K562 (cell line): ENCODE results near the gene STIM1. TPM values are rescaled to one million over a fixed set of nuclear protein-coding genes. Genes with fewer than 3 reads are reported as not detected.
A peak's percentile ranks its signal among the peaks of the same experiment; 100 is the strongest.

Source experiments
- ATAC-seq: fragments of 200-7000 bp; cut with Tn5 transposase; 3 replicates; pipeline ENCODE4 v1.9.1; 2020; ENCODE audit warnings: moderate library complexity
- BruUV-seq: library from RNA; stranded (reverse); fragments of 400-500 nt; replicated peaks from 2 replicates; lab custom pipeline; 2021; lab: Mats Ljungman, UMichigan
- CTCF ChIA-PET: fragments of 300-600 bp; formaldehyde crosslinking; extraction: SDS; loops from one replicate; lab custom pipeline; 2021; ENCODE audit warnings: low intra/inter-chr PET ratio; lab: Yijun Ruan, JAX
- POLR2A ChIA-PET: fragments of 300-600, 350-650 bp; sonication (Branson Sonifier 250); formaldehyde crosslinking; extraction: SDS; loops from one replicate; lab custom pipeline; 2021; ENCODE audit warnings: antibody characterized with exemption, inconsistent platforms; lab: Yijun Ruan, JAX
- DNase-seq, 4 experiments: peaks; one replicate each; pipeline versions ENCODE4 v3.0.0 to v3.0.0-alpha.2; 2011 to 2018; ENCODE audit warnings: low spot score in 3 of 4, mixed read lengths in 3 of 4; ENCODE audit errors: extremely low read depth in 1 of 4
- FAIRE-seq: peaks from 2 replicates; lab custom pipeline; 2011; peaks lifted over from hg19 to GRCh38; lab: Jason Lieb, UNC
- H2AFZ ChIP-seq: 2 replicates; pipeline ENCODE4 v1.6.0; 2011; ENCODE audit warnings: low read depth, low read length, control low read depth, inconsistent platforms
- H3K27ac ChIP-seq: fragments of 200-600 bp; 3 replicates; pipeline ENCODE4 v1.8.0; 2011; ENCODE audit warnings: low read depth, mild to moderate bottlenecking, control low read depth, inconsistent platforms, low read length, moderate library complexity, mixed read lengths; ENCODE audit errors: extremely low read depth
- H3K27me3 ChIP-seq, 2 experiments: fragments of 300-600 bp in 1 of 2; 2 replicates in 1 of 2; 3 replicates in 1 of 2; pipeline versions ENCODE4 v1.6.0 to v1.8.0; 2011; ENCODE audit warnings: inconsistent platforms in 2 of 2, low read length in 2 of 2, mild to moderate bottlenecking in 1 of 2, mixed read lengths in 1 of 2, moderate library complexity in 1 of 2; ENCODE audit not compliant: control insufficient read depth in 2 of 2, insufficient read depth in 2 of 2
- H3K36me3 ChIP-seq: fragments of 300-600 bp; 3 replicates; pipeline ENCODE4 v1.8.0; 2011; ENCODE audit warnings: mild to moderate bottlenecking, low read length, inconsistent platforms; ENCODE audit not compliant: control insufficient read depth, insufficient read depth
- H3K4me1 ChIP-seq, 2 experiments: fragments of 200-600 bp in 1 of 2; replicated peaks in 1 of 2; 2 replicates in 1 of 2; 3 replicates in 1 of 2; pipeline versions ENCODE4 v1.5.1 to v1.8.0; 2011; ENCODE audit warnings: inconsistent platforms in 2 of 2, low read length in 2 of 2, mild to moderate bottlenecking in 1 of 2, mixed read lengths in 1 of 2, moderate library complexity in 1 of 2; ENCODE audit not compliant: control insufficient read depth in 2 of 2, insufficient read depth in 2 of 2
- H3K4me2 ChIP-seq: 2 replicates; pipeline ENCODE4 v1.6.1; 2011; ENCODE audit warnings: low read length, control low read depth, inconsistent platforms, mixed read lengths; ENCODE audit not compliant: insufficient read depth
- H3K4me3 ChIP-seq: fragments of 200-600 bp; sonication (generic), shearing (Covaris generic); 2 replicates; pipeline ENCODE4 v1.5.1; 2016; ENCODE audit warnings: control low read depth, inconsistent platforms
- H3K79me2 ChIP-seq: fragments of 200-600 bp; 3 replicates; pipeline ENCODE4 v1.8.0; 2011; ENCODE audit warnings: low read length, inconsistent platforms; ENCODE audit not compliant: control insufficient read depth, insufficient read depth
- H3K9ac ChIP-seq, 2 experiments: 2 replicates each; pipeline versions ENCODE4 v1.6.0 to v1.6.1; 2011; ENCODE audit warnings: low read depth in 2 of 2, low read length in 2 of 2, control low read depth in 1 of 2, inconsistent platforms in 1 of 2, mild to moderate bottlenecking in 1 of 2, mixed read lengths in 1 of 2; ENCODE audit not compliant: insufficient read depth in 1 of 2
- H3K9me1 ChIP-seq: one replicate; pipeline ENCODE4 v1.6.0; 2011; ENCODE audit warnings: inconsistent platforms, mild to moderate bottlenecking, low read length, moderate library complexity; ENCODE audit not compliant: control insufficient read depth, insufficient read depth
- H3K9me3 ChIP-seq: replicated peaks from 2 replicates; pipeline ENCODE4 v1.5.1; 2011; ENCODE audit warnings: low read depth, low read length, inconsistent platforms; ENCODE audit not compliant: control insufficient read depth, insufficient read depth
- H4K20me1 ChIP-seq: replicated peaks from 2 replicates; pipeline ENCODE4 v1.6.1; 2011; ENCODE audit warnings: low read length, inconsistent platforms, mixed read lengths; ENCODE audit not compliant: control insufficient read depth, insufficient read depth
- ARHGAP35 ChIP-seq: fragments of 450-650 bp; IDR thresholded peaks from 2 replicates; pipeline ENCODE4 v1.6.1; 2018; ENCODE audit not compliant: partially characterized antibody
- CEBPB ChIP-seq: fragments of 450-650 bp; IDR thresholded peaks from 2 replicates; pipeline ENCODE4 v1.6.1; 2016; ENCODE audit warnings: missing genetic modification characterization, missing compliant biosample characterization
- GABPB2 ChIP-seq: fragments of 250-450 bp; sonication (Bioruptor Pico); conservative IDR thresholded peaks from 2 replicates; pipeline ENCODE4 v1.5.1; 2021; ENCODE audit warnings: mild to moderate bottlenecking
- NBN ChIP-seq: fragments of 450-650 bp; IDR thresholded peaks from 2 replicates; pipeline ENCODE4 v1.6.1; 2016; ENCODE audit warnings: low read depth, mild to moderate bottlenecking
- NCOA4 ChIP-seq: fragments of 450-650 bp; IDR thresholded peaks from 2 replicates; pipeline ENCODE4 v1.6.1; 2018; ENCODE audit warnings: mild to moderate bottlenecking; ENCODE audit not compliant: partially characterized antibody
- NFATC3 ChIP-seq: fragments of 450-650 bp; IDR thresholded peaks from 2 replicates; pipeline ENCODE4 v1.6.1; 2017; ENCODE audit warnings: mild to moderate bottlenecking
- NONO ChIP-seq, 2 experiments: fragments of 200-400 bp in 1 of 2; fragments of 450-650 bp in 1 of 2; formaldehyde crosslinking in 1 of 2; IDR thresholded peaks; 2 replicates each; pipeline ENCODE4 v1.6.1; 2017; ENCODE audit warnings: low read depth in 2 of 2, mild to moderate bottlenecking in 2 of 2, moderate library complexity in 2 of 2, low read length in 1 of 2
- NR4A1 ChIP-seq, 2 experiments: fragments of 250-450 bp in 1 of 2; fragments of 450-650 bp in 1 of 2; sonication (Bioruptor Pico) in 1 of 2; IDR thresholded peaks; 2 replicates each; pipeline versions ENCODE4 v1.4.0 to v1.6.1; 2016 to 2020; ENCODE audit warnings: mild to moderate bottlenecking in 2 of 2, missing compliant biosample characterization in 1 of 2, missing genetic modification characterization in 1 of 2, moderate library complexity in 1 of 2
- ZNF133 ChIP-seq: fragments of 250-450 bp; sonication (Bioruptor Pico); IDR thresholded peaks from 2 replicates; pipeline ENCODE4 v1.4.0; 2020; ENCODE audit warnings: mild to moderate bottlenecking
- ZNF224 ChIP-seq: sonication (generic); formaldehyde crosslinking; IDR thresholded peaks from 2 replicates; pipeline ENCODE4 v1.8.0; 2022; ENCODE audit warnings: mild to moderate bottlenecking, missing genetic modification reagents
- ZNF699 ChIP-seq: fragments of 250-450 bp; sonication (Bioruptor Pico); IDR thresholded peaks from 2 replicates; pipeline ENCODE4 v1.8.0; 2021; ENCODE audit warnings: mild to moderate bottlenecking, moderate library complexity; ENCODE audit not compliant: insufficient replicate concordance
- ZNF766 ChIP-seq: fragments of 200-800 bp; sonication (Bioruptor generic); conservative IDR thresholded peaks from 2 replicates; pipeline ENCODE4 v1.6.1; 2016; ENCODE audit warnings: missing genetic modification characterization, missing compliant biosample characterization
- WGBS: fragments of 100-300 bp; shearing (Covaris generic); methylation state at CpG from one replicate; pipeline ENCODE4 v1.1.6; 2016; ENCODE audit warnings: low coverage, mixed read lengths; ENCODE audit not compliant: insufficient coverage; ENCODE audit errors: missing lambda C conversion rate; 5-methylcytosine and 5-hydroxymethylcytosine counted together
- in situ Hi-C: fragments of 300-500 bp; cut with MboI; formaldehyde crosslinking; loops from 4 replicates; pipeline ENCODE4 v1.15.0; 2018; ENCODE audit warnings: inconsistent platforms, mixed read lengths
- intact Hi-C: fragments of 100-400 bp; cut with micrococcal nuclease; formaldehyde crosslinking; loops from 2 replicates; pipeline ENCODE4 v1.14.2; 2022
- polyA plus RNA-seq, 8 experiments: library from polyadenylated mRNA; depleted of rRNA in 4 of 8; stranded (reverse) in 5 of 8; unstranded in 3 of 8; fragments of >200 nt; fragmentation: Nextera tagmentation in 2 of 8; fragmentation: Illumina TruSeq in 1 of 8; extraction: Ambion mirVana in 2 of 8; extraction: Trizol in 1 of 8; gene quantifications; 2 replicates each; pipeline versions ENCODE4 v1.2.1 to v1.2.3, GENCODE V29; 2011 to 2014; ENCODE audit warnings: inconsistent platforms in 1 of 8, missing spikeins in 1 of 8
- total RNA-seq, 7 experiments: library from RNA; depleted of rRNA in 6 of 7; stranded (reverse); fragments of >200 nt in 6 of 7; fragmentation: Illumina TruSeq in 2 of 7; extraction: Trizol in 2 of 7; gene quantifications; 2 replicates each; pipeline versions ENCODE4 v1.2.1 to v1.2.3, GENCODE V29; 2011 to 2021; ENCODE audit warnings: low replicate concordance in 1 of 7
- TF ChIP-seq, protein P1 (sequence below): fragments of 450-650 bp; IDR thresholded peaks from 2 replicates; pipeline ENCODE4 v1.6.1; 2018; ENCODE audit warnings: mild to moderate bottlenecking, low read depth; ENCODE audit not compliant: partially characterized antibody
- TF ChIP-seq, protein P2 (sequence below): sonication (generic); formaldehyde crosslinking; IDR thresholded peaks from 2 replicates; pipeline ENCODE4 v1.8.1; 2023; ENCODE audit warnings: mild to moderate bottlenecking, missing genetic modification reagents
- TF ChIP-seq, protein P3 (sequence below): sonication (generic); formaldehyde crosslinking; IDR thresholded peaks from 2 replicates; pipeline ENCODE4 v1.9.0; 2022; ENCODE audit warnings: mild to moderate bottlenecking, missing genetic modification reagents
- TF ChIP-seq, protein P4 (sequence below): fragments of 250-450 bp; sonication (Bioruptor Pico); IDR thresholded peaks from 2 replicates; pipeline ENCODE4 v1.8.0; 2022; ENCODE audit warnings: inconsistent platforms, mild to moderate bottlenecking, moderate library complexity, borderline replicate concordance
- TF ChIP-seq, protein P5 (sequence below), 2 experiments: fragments of 450-650 bp in 1 of 2; sonication (generic) in 1 of 2; formaldehyde crosslinking; conservative IDR thresholded peaks; 2 replicates each; pipeline versions ENCODE4 v1.4.0 to v1.8.1; 2020 to 2022; ENCODE audit warnings: mild to moderate bottlenecking in 1 of 2, missing genetic modification reagents in 1 of 2

The STIM1 gene
- total and polyA plus RNA-seq, 9 of the 15 experiments (the other 6 are each of a cell fraction or from before 2014, with no cell fraction given): 7.7 to 50.5 (median 22.5) TPM

DNA sequence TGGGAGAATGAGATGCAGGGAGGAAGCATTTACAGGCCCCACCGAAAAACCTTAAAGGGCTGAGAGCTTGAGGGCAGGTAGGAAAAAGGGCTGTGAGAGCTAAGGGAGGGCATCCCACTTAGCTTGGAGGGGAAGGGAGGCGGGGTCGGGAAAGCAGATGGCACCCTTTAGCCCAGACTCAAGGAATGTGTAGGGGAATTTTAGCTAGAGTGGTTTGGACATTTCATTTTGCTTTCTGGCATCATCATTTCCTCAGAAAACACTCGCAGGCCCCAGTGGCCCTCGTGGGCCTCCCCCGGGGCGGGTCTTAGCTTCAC, 846 bp upstream of the STIM1 start:
- Histone ChIP-seq H3K4me2 (peak overlapping the region; percentile 82), H3K4me1 (peaks cover 39 to 42% of the 10 kb centered on the region in 2 experiments), H3K9me1 (no peaks in the 10 kb centered on the region), H2AFZ (peak overlapping the region; percentile 95), H3K4me3 (0 out of 2 replicates have a peak overlapping the region, but pooled peaks have one; percentile 5), H3K36me3 (no peaks in the 10 kb centered on the region), H4K20me1 (no peaks in the 10 kb centered on the region), H3K9me3 (no peaks in the 10 kb centered on the region), H3K9ac (peak overlapping the region; percentile 72 to 81), H3K79me2 (peaks cover 41% of the 10 kb centered on the region), H3K27me3 (no peaks in the 10 kb centered on the region), H3K27ac (peak overlapping the region; percentile 86)
- intact Hi-C loops (loop anchor here (1.0 to 2.0 kb wide), 3 partner anchors 66 to 218 kb away; no protein-coding TSS in a partner anchor), in situ Hi-C loops (no loop called here)
- ChIA-PET POLR2A (interaction anchor here (0.6 to 2.4 kb wide), 24 partner anchors 10 to 240 kb away, joined by 3 to 13 read pairs (median 4); partner anchors contain the start of genes RHOG and RRM1), CTCF (interaction anchor here (0.5 to 1.7 kb wide), 2 partner anchors 110 to 218 kb away, joined by 5 to 6 read pairs; no protein-coding TSS in a partner anchor)
- WGBS: 15% methylated on average over 7 of the region's 7 CpGs
- DNase-seq (peak in 1 of 4 experiments; percentile 21), ATAC-seq (no peak; the same call in 1 of the 3 replicates), FAIRE-seq (no peak)
- no TSS peak for BruUV-seq
- TF ChIP-seq NCOA4: no peak
- TF ChIP-seq GABPB2: no peak
- TF ChIP-seq, protein P1, sequence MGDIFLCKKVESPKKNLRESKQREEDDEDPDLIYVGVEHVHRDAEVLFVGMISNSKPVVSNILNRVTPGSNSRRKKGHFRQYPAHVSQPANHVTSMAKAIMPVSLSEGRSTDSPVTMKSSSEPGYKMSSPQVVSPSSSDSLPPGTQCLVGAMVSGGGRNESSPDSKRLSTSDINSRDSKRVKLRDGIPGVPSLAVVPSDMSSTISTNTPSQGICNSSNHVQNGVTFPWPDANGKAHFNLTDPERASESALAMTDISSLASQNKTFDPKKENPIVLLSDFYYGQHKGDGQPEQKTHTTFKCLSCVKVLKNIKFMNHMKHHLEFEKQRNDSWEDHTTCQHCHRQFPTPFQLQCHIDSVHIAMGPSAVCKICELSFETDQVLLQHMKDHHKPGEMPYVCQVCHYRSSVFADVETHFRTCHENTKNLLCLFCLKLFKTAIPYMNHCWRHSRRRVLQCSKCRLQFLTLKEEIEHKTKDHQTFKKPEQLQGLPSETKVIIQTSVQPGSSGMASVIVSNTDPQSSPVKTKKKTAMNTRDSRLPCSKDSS: no peak
- TF ChIP-seq ARHGAP35: no peak
- TF ChIP-seq, protein P2, sequence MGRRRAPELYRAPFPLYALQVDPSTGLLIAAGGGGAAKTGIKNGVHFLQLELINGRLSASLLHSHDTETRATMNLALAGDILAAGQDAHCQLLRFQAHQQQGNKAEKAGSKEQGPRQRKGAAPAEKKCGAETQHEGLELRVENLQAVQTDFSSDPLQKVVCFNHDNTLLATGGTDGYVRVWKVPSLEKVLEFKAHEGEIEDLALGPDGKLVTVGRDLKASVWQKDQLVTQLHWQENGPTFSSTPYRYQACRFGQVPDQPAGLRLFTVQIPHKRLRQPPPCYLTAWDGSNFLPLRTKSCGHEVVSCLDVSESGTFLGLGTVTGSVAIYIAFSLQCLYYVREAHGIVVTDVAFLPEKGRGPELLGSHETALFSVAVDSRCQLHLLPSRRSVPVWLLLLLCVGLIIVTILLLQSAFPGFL (CRISPR knock-in tag): no peak
- TF ChIP-seq ZNF766: no peak
- no peak for TF ChIP-seq ZNF699 (CRISPR knock-in tag)
- no peak for TF ChIP-seq NFATC3
- TF ChIP-seq CEBPB: no peak
- TF ChIP-seq ZNF224 (CRISPR knock-in tag): no peak
- TF ChIP-seq NR4A1 (CRISPR knock-in tag; IDR thresholded peaks at IDR 0.05): no peak
- 0 out of 2 replicates have a peak, but pooled peaks have one; percentile 14 for TF ChIP-seq NR4A1 (tag; IDR thresholded peaks at IDR 0.05)
- TF ChIP-seq NBN: peak; percentile 17; the same call in 1 of the 2 replicates
- TF ChIP-seq, protein P3, sequence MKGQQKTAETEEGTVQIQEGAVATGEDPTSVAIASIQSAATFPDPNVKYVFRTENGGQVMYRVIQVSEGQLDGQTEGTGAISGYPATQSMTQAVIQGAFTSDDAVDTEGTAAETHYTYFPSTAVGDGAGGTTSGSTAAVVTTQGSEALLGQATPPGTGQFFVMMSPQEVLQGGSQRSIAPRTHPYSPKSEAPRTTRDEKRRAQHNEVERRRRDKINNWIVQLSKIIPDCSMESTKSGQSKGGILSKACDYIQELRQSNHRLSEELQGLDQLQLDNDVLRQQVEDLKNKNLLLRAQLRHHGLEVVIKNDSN (CRISPR knock-in tag): no peak
- no peak for TF ChIP-seq ZNF133 (CRISPR knock-in tag)
- TF ChIP-seq, protein P4, sequence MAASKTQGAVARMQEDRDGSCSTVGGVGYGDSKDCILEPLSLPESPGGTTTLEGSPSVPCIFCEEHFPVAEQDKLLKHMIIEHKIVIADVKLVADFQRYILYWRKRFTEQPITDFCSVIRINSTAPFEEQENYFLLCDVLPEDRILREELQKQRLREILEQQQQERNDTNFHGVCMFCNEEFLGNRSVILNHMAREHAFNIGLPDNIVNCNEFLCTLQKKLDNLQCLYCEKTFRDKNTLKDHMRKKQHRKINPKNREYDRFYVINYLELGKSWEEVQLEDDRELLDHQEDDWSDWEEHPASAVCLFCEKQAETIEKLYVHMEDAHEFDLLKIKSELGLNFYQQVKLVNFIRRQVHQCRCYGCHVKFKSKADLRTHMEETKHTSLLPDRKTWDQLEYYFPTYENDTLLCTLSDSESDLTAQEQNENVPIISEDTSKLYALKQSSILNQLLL (CRISPR knock-in tag): no peak
- TF ChIP-seq NONO (IDR thresholded peaks at IDR 0.05; ENCODE audit: low read depth in 2 of 2, low read length in 1 of 2): peak in 1 of 2 experiments; percentile 92; a peak in 1 of 4 replicates
- TF ChIP-seq, protein P5, sequence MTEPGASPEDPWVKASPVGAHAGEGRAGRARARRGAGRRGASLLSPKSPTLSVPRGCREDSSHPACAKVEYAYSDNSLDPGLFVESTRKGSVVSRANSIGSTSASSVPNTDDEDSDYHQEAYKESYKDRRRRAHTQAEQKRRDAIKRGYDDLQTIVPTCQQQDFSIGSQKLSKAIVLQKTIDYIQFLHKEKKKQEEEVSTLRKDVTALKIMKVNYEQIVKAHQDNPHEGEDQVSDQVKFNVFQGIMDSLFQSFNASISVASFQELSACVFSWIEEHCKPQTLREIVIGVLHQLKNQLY (CRISPR knock-in tag; conservative IDR thresholded peaks at IDR 0.05): no peak
